Trophoblast cell (in vitro differentiated cells and primary cell): Measurements from ENCODE around the gene RGL2.

Experiments
- DNase-seq, 2 donors: peaks; one replicate each; pipeline ENCODE4 v3.0.0-alpha.2; 2016
- H2AFZ ChIP-seq: 2 replicates; pipeline ENCODE4 v1.6.1; 2013; ENCODE audit warnings: low read length, moderate library complexity, mild to moderate bottlenecking; ENCODE audit not compliant: insufficient read depth, poor library complexity
- H2AK5ac ChIP-seq: 2 replicates; pipeline ENCODE4 v1.6.1; 2013; ENCODE audit warnings: mild to moderate bottlenecking, low read length
- H2BK120ac ChIP-seq: 2 replicates; pipeline ENCODE4 v1.6.1; 2013; ENCODE audit warnings: low read length, mild to moderate bottlenecking, moderate library complexity; ENCODE audit not compliant: insufficient read depth, poor library complexity
- H2BK12ac ChIP-seq: 2 replicates; pipeline ENCODE4 v1.6.1; 2013; ENCODE audit warnings: mild to moderate bottlenecking, low read length, moderate library complexity
- H2BK5ac ChIP-seq: 2 replicates; pipeline ENCODE4 v1.6.1; 2013; ENCODE audit warnings: low read length, low read depth, moderate library complexity, mild to moderate bottlenecking; ENCODE audit not compliant: poor library complexity
- H3K14ac ChIP-seq: 2 replicates; pipeline ENCODE4 v1.6.1; 2013; ENCODE audit warnings: mild to moderate bottlenecking, low read length
- H3K18ac ChIP-seq: 2 replicates; pipeline ENCODE4 v1.6.1; 2013; ENCODE audit warnings: mild to moderate bottlenecking, low read length
- H3K23ac ChIP-seq: 2 replicates; pipeline ENCODE4 v1.6.1; 2013; ENCODE audit warnings: low read length
- H3K27ac ChIP-seq: 2 replicates; pipeline ENCODE4 v1.5.1; 2013; ENCODE audit warnings: low read depth, mild to moderate bottlenecking, inconsistent platforms, low read length, moderate library complexity
- H3K27me3 ChIP-seq: 2 replicates; pipeline ENCODE4 v1.6.1; 2013; ENCODE audit warnings: inconsistent platforms, mild to moderate bottlenecking, low read length, moderate library complexity; ENCODE audit not compliant: insufficient read depth
- H3K36me3 ChIP-seq, 2 experiments: 1 replicate in 1 of 2; 2 replicates in 1 of 2; pipeline ENCODE4 v1.6.1; 2013; ENCODE audit warnings: low read length in 2 of 2, mild to moderate bottlenecking in 2 of 2, moderate library complexity in 1 of 2; ENCODE audit not compliant: insufficient read depth in 2 of 2, control insufficient read depth in 1 of 2
- H3K4ac ChIP-seq: 2 replicates; pipeline ENCODE4 v1.6.1; 2013; ENCODE audit warnings: low read depth, mild to moderate bottlenecking, low read length, moderate library complexity
- H3K4me1 ChIP-seq, 2 experiments: 1 replicate in 1 of 2; 2 replicates in 1 of 2; pipeline ENCODE4 v1.6.1; 2013; ENCODE audit warnings: low read length in 2 of 2, mild to moderate bottlenecking in 2 of 2, moderate library complexity in 1 of 2; ENCODE audit not compliant: insufficient read depth in 2 of 2, control insufficient read depth in 1 of 2
- H3K4me2 ChIP-seq: 2 replicates; pipeline ENCODE4 v1.6.1; 2013; ENCODE audit warnings: inconsistent platforms, mild to moderate bottlenecking, low read length, moderate library complexity
- H3K4me3 ChIP-seq: 2 replicates; pipeline ENCODE4 v1.5.1; 2013; ENCODE audit warnings: mild to moderate bottlenecking, low read depth, low read length, inconsistent platforms
- H3K79me1 ChIP-seq: one replicate; pipeline ENCODE4 v1.6.1; 2013; ENCODE audit warnings: low read length
- H3K79me2 ChIP-seq: 2 replicates; pipeline ENCODE4 v1.6.1; 2013; ENCODE audit warnings: low read length, mild to moderate bottlenecking; ENCODE audit not compliant: control insufficient read depth, insufficient read depth, poor library complexity
- H3K9ac ChIP-seq: 2 replicates; pipeline ENCODE4 v1.6.1; 2013; ENCODE audit warnings: mild to moderate bottlenecking, low read length
- H3K9me3 ChIP-seq: 2 replicates; pipeline ENCODE4 v1.6.1; 2013; ENCODE audit warnings: low read depth, mild to moderate bottlenecking, control low read depth, inconsistent platforms, low read length; ENCODE audit not compliant: insufficient read depth
- H4K12ac ChIP-seq: 2 replicates; pipeline ENCODE4 v1.6.1; 2013; ENCODE audit warnings: low read depth, mild to moderate bottlenecking, low read length, moderate library complexity
- H4K8ac ChIP-seq: 2 replicates; pipeline ENCODE4 v1.6.1; 2013; ENCODE audit warnings: low read depth, mild to moderate bottlenecking, low read length, moderate library complexity
- H4K91ac ChIP-seq: one replicate; pipeline ENCODE4 v1.6.1; 2013; ENCODE audit warnings: low read depth, mild to moderate bottlenecking, low read length, moderate library complexity
- WGBS: extraction: QIAGEN DNeasy Blood & Tissue Kit; methylation state at CpG from one replicate; pipeline ENCODE4 v1.1.7; 2013; ENCODE audit warnings: missing lambda C conversion rate; ENCODE audit not compliant: insufficient read length, insufficient coverage; ENCODE audit errors: extremely low coverage; 5-methylcytosine and 5-hydroxymethylcytosine counted together

Gene RGL2

DNA sequence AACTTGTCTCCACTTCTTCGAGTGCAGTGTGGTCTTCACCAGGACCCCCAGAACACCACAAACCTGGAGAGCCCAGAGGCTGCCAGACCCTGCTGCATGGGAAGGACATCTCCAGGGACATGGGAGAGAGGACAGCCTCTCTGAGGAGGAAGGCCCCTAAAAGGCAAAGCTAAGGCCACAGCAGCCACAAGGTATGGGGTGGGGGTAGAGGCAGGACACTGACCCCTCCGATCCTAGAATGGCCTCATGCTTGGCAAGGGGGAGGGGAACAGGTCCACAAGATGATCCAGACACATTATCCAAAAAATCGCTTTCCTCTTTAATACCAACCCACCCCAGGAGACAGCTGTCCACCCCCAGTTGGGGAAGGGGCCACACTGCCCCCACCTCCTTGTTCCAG lies 19.9 kb downstream of the RGL2 start:
- no peak overlapping the region for H3K23ac ChIP-seq
- peaks cover 51 to 59% of the 10 kb centered on the region in 2 experiments for H3K36me3 ChIP-seq
- H2BK5ac ChIP-seq = no peak overlapping the region
- no peak overlapping the region for H2BK12ac ChIP-seq
- H3K79me2 ChIP-seq = peaks cover 10% of the 10 kb centered on the region
- H2AFZ ChIP-seq = no peak overlapping the region
- H4K12ac ChIP-seq = no peak overlapping the region
- no peak overlapping the region for H4K91ac ChIP-seq
- no peak overlapping the region for H2AK5ac ChIP-seq
- no peak overlapping the region for H3K4me3 ChIP-seq
- H3K9ac ChIP-seq = no peak overlapping the region
- WGBS = no CpG with 5 or more reads among the region's 3 CpGs
- no peak overlapping the region for H3K27ac ChIP-seq
- H3K14ac ChIP-seq = no peak overlapping the region
- peaks cover 9% of the 10 kb centered on the region for H3K79me1 ChIP-seq
- peaks cover 3 to 12% of the 10 kb centered on the region in 2 experiments for H3K4me1 ChIP-seq
- H3K9me3 ChIP-seq = no peaks in the 10 kb centered on the region
- no peak overlapping the region for H3K18ac ChIP-seq
- no peak overlapping the region for H3K4ac ChIP-seq
- no peak overlapping the region for H3K4me2 ChIP-seq
- no peak overlapping the region for H4K8ac ChIP-seq
- DNase-seq = no peak
- H3K27me3 ChIP-seq = no peaks in the 10 kb centered on the region
- no peak overlapping the region for H2BK120ac ChIP-seq

- Histone ChIP-seq H2BK12ac (no peak overlapping the region), H3K4me1 (peaks cover 3 to 12% of the 10 kb centered on the region in 2 experiments), H3K79me1 (peaks cover 9% of the 10 kb centered on the region), H4K12ac (peak overlapping the region; percentile 1), H2AK5ac (peak overlapping the region; percentile 27), H2AFZ (no peak overlapping the region), H2BK5ac (no peak overlapping the region), H3K79me2 (peaks cover 10% of the 10 kb centered on the region), H3K27ac (no peak overlapping the region), H3K4ac (peak overlapping the region; percentile 9), H2BK120ac (no peak overlapping the region), H3K14ac (no peak overlapping the region), H4K91ac (no peak overlapping the region), H3K27me3 (no peaks in the 10 kb centered on the region), H3K18ac (no peak overlapping the region), H3K9me3 (no peaks in the 10 kb centered on the region), H3K36me3 (peaks cover 47 to 58% of the 10 kb centered on the region in 2 experiments), H3K4me2 (no peak overlapping the region), H3K9ac (no peak overlapping the region), H3K23ac (no peak overlapping the region), H3K4me3 (no peak overlapping the region), H4K8ac (no peak overlapping the region)
- no CpG with 5 or more reads among the region's 9 CpGs for WGBS
- no peak for DNase-seq
These were observed 20.4 kb downstream of the RGL2 start for GRCh38 chr6:33278392-33278741.

DNA sequence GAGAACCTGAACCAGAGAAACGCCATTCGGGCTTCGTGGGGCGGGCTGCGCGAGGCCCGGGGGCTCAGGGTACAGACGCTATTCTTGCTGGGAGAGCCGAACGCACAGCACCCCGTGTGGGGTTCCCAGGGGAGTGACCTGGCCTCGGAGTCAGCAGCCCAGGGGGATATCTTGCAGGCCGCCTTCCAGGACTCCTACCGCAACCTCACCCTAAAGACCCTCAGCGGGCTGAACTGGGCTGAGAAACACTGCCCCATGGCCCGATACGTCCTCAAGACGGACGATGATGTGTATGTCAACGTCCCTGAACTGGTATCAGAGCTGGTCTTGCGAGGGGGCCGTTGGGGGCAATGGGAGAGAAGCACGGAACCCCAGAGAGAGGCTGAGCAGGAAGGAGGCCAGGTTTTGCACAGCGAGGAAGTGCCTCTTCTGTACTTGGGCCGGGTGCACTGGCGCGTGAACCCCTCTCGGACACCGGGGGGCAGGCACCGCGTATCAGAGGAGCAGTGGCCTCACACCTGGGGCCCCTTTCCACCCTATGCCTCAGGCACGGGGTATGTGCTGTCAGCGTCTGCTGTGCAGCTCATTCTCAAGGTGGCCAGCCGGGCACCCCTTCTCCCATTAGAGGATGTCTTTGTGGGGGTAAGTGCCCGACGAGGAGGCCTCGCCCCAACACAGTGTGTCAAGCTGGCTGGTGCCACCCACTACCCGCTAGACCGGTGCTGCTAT lies 20.9 kb downstream of the RGL2 start:
- Histone ChIP-seq H3K9me3 (no peaks in the 10 kb centered on the region), H3K27ac (peak overlapping the region; percentile 97), H3K27me3 (no peaks in the 10 kb centered on the region), H3K4ac (peak overlapping the region; percentile 38), H2BK5ac (no peak overlapping the region), H3K23ac (no peak overlapping the region), H2AFZ (peak overlapping the region; percentile 1), H2BK12ac (no peak overlapping the region), H3K18ac (peak overlapping the region; percentile 3), H2AK5ac (peak overlapping the region; percentile 27), H2BK120ac (peak overlapping the region; percentile 37), H3K9ac (peak overlapping the region; percentile 6), H3K36me3 (peaks cover 48 to 57% of the 10 kb centered on the region in 2 experiments), H3K14ac (peak overlapping the region; percentile 85), H3K79me1 (peaks cover 9% of the 10 kb centered on the region), H3K4me3 (peak overlapping the region; percentile 84), H3K4me1 (peaks cover 3 to 12% of the 10 kb centered on the region in 2 experiments), H3K79me2 (peaks cover 10% of the 10 kb centered on the region), H3K4me2 (peak overlapping the region; percentile 62), H4K12ac (peak overlapping the region; percentile 78), H4K8ac (peak overlapping the region; percentile 96), H4K91ac (peak overlapping the region; percentile 16)
- no CpG with 5 or more reads among the region's 39 CpGs for WGBS
- DNase-seq = no peak

DNA sequence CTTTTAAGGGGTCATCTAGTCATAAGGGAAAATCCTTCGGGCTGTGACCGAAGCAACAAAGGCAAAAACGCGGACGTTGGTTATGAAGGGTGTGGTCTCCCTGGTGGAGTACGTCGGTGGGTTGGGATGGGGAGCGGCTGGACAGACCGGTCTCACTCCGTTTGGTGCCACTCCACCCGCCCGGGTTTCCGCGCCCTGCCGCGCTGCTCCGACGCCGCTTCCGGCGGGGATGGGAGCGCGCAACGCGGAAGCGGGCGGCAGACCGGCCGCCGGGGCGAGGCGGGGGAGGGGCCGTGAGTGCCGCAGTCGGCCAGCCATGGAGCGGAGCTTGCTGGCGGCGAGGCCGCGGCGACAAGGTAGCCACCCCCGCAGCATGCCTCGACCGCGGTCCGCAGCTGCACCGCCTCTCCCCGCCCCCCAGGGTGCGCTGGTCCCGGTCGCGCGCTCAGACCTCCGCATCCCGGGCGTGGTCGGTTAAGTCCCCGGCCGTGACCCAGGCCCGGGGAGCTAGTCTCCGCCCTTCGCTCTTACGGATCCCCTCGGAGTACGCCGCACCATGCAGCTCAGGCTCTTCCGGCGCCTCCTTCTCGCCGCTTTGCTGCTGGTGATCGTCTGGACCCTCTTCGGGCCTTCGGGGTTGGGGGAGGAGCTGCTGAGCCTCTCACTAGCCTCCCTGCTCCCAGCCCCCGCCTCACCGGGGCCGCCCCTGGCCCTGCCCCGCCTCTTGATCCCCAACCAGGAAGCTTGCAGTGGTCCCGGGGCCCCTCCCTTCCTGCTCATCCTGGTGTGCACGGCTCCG lies 21.7 kb downstream of the RGL2 start, which contains the start of gene B3GALT4:
Gene B3GALT4, plus strand, starts transcription at position 260 of the 799 bp plus-strand sequence. Its CDS starts 297 bp downstream, at position 557.
- H3K9ac ChIP-seq = peak within 1 kb of the TSS; percentile 84
- H2BK120ac ChIP-seq = peak within 1 kb of the TSS; percentile 37
- H4K91ac ChIP-seq = peak within 1 kb of the TSS; percentile 91
- peak within 1 kb of the TSS; percentile 84 for H3K4me3 ChIP-seq
- peak within 1 kb of the TSS; percentile 81 for H2BK5ac ChIP-seq
- no peaks in the 10 kb centered on the region for H3K27me3 ChIP-seq
- DNase-seq = peak; percentile 61 to 78
- H3K27ac ChIP-seq = peak within 1 kb of the TSS; percentile 97
- peak within 1 kb of the TSS; percentile 96 for H4K8ac ChIP-seq
- peaks cover 12% of the 10 kb centered on the region for H3K79me1 ChIP-seq
- no peak within 1 kb of the TSS for H3K23ac ChIP-seq
- H3K18ac ChIP-seq = peak within 1 kb of the TSS; percentile 56
- peak within 1 kb of the TSS; percentile 78 for H4K12ac ChIP-seq
- peaks cover 13% of the 10 kb centered on the region for H3K79me2 ChIP-seq
- H2AK5ac ChIP-seq = peak within 1 kb of the TSS; percentile 36
- peaks cover 3 to 12% of the 10 kb centered on the region in 2 experiments for H3K4me1 ChIP-seq
- H3K9me3 ChIP-seq = no peaks in the 10 kb centered on the region
- H3K4me2 ChIP-seq = peak within 1 kb of the TSS; percentile 62
- H2BK12ac ChIP-seq = no peak within 1 kb of the TSS
- H3K36me3 ChIP-seq = peaks cover 48 to 57% of the 10 kb centered on the region in 2 experiments
- no CpG with 5 or more reads among the region's 80 CpGs for WGBS
- peak within 1 kb of the TSS; percentile 38 for H2AFZ ChIP-seq
- peak within 1 kb of the TSS; percentile 89 for H3K4ac ChIP-seq
- peak within 1 kb of the TSS; percentile 89 for H3K14ac ChIP-seq
